Lower leg skin (tissue), 3 donors: ENCODE measurements around the gene TFAP2B.

ENCODE experiments used
- POLR2A ChIP-seq, 2 donors: fragments of 450-650 bp; IDR thresholded peaks; one replicate each; pipeline ENCODE4 v1.6.1; 2016 to 2017; ENCODE audit warnings: antibody characterized with exemption in 2 of 2, mild to moderate bottlenecking in 1 of 2, moderate library complexity in 1 of 2
- TF ChIP-seq, protein P1 (sequence below), 3 donors: fragments of 450-650 bp; IDR thresholded peaks; one replicate each; pipeline ENCODE4 v1.5.1; 2016; ENCODE audit warnings: antibody characterized with exemption in 3 of 3, mild to moderate bottlenecking in 3 of 3, moderate library complexity in 2 of 3

DNA sequence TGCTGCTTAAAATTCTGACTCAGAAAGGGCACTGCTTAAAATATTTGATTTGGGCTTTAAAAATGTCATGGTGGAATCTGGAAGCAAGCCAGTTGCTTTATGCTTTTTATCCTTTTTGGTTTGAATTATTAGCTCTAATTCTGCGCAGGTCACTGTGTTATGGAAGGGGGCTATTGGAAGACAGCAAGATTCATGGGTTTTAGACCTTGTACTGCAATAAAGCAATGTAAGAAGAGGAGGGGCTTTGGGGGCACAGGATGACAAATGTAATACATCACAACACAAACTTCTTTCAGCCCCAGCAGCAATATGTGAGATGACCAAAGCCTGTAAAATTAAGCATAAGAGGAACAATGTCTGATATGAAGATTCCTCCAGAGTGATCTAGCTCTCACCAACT lies 68.4 kb downstream of the TFAP2B start:
- TF ChIP-seq POLR2A (IDR thresholded peaks at IDR 0.05), result no peak
- TF ChIP-seq, protein P1, sequence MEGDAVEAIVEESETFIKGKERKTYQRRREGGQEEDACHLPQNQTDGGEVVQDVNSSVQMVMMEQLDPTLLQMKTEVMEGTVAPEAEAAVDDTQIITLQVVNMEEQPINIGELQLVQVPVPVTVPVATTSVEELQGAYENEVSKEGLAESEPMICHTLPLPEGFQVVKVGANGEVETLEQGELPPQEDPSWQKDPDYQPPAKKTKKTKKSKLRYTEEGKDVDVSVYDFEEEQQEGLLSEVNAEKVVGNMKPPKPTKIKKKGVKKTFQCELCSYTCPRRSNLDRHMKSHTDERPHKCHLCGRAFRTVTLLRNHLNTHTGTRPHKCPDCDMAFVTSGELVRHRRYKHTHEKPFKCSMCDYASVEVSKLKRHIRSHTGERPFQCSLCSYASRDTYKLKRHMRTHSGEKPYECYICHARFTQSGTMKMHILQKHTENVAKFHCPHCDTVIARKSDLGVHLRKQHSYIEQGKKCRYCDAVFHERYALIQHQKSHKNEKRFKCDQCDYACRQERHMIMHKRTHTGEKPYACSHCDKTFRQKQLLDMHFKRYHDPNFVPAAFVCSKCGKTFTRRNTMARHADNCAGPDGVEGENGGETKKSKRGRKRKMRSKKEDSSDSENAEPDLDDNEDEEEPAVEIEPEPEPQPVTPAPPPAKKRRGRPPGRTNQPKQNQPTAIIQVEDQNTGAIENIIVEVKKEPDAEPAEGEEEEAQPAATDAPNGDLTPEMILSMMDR (IDR thresholded peaks at IDR 0.05), result no peak
